Measurements from ENCODE around the gene HOXB13. TPM values are rescaled to one million over a fixed set of nuclear protein-coding genes. Genes with fewer than 3 reads are reported as not detected.

Gene HOXB13
- total RNA-seq, 1 donor from 2014 or later = 5.4 TPM

- peak overlapping the region in 1 of 2 donors; percentile 46 for H3K4me3 ChIP-seq
- H3K27me3 ChIP-seq = peaks cover 17% of the 10 kb centered on the region
- no peaks in the 10 kb centered on the region for H3K36me3 ChIP-seq
- intact Hi-C loops (cut with DNase I) = no loop called here
- H3K9me3 ChIP-seq = no peaks in the 10 kb centered on the region
- no peak for DNase-seq (ENCODE audit: extremely low spot score in 2 of 2)
- H3K4me1 ChIP-seq = peaks cover 45% of the 10 kb centered on the region
- TF ChIP-seq CTCF (IDR thresholded peaks at IDR 0.05) = no peak
- TF ChIP-seq POLR2A (IDR thresholded peaks at IDR 0.05) = no peak
- no peak for TF ChIP-seq POLR2AphosphoS5 (IDR thresholded peaks at IDR 0.05; ENCODE audit: insufficient read depth in 1 of 2, low read depth in 1 of 2)
- H3K27ac ChIP-seq = peak overlapping the region; percentile 70
Observed at GRCh38 chr17:48720266-48721008, 8.1 kb downstream of the HOXB13 start.

- DNase-seq (ENCODE audit: extremely low spot score in 2 of 2) = no peak
- H3K4me3 ChIP-seq = peak overlapping the region in 1 of 2 donors; percentile 46
- TF ChIP-seq POLR2AphosphoS5 (IDR thresholded peaks at IDR 0.05; ENCODE audit: insufficient read depth in 1 of 2, low read depth in 1 of 2) (peak in 1 of 2 donors; percentile 22), POLR2A (IDR thresholded peaks at IDR 0.05) (no peak)
- H3K4me1 ChIP-seq = peaks cover 38% of the 10 kb centered on the region
- intact Hi-C loops (cut with DNase I) = no loop called here
- H3K27me3 ChIP-seq = peaks cover 17% of the 10 kb centered on the region
- peak overlapping the region; percentile 70 for H3K27ac ChIP-seq
- H3K9me3 ChIP-seq = no peaks in the 10 kb centered on the region
- no peaks in the 10 kb centered on the region for H3K36me3 ChIP-seq
Observed at GRCh38 chr17:48719642-48720265, 8.8 kb downstream of the HOXB13 start.

- intact Hi-C loops (cut with DNase I) = no loop called here
- DNase-seq (ENCODE audit: extremely low spot score in 2 of 2) = no peak
- peaks cover 31% of the 10 kb centered on the region for H3K4me1 ChIP-seq
- H3K36me3 ChIP-seq = no peaks in the 10 kb centered on the region
- no peaks in the 10 kb centered on the region for H3K9me3 ChIP-seq
- H3K27ac ChIP-seq = peak overlapping the region; percentile 70
- peak overlapping the region; percentile 34 to 46 for H3K4me3 ChIP-seq
- H3K27me3 ChIP-seq = peaks cover 17% of the 10 kb centered on the region
- TF ChIP-seq CTCF (IDR thresholded peaks at IDR 0.05) (no peak), POLR2AphosphoS5 (IDR thresholded peaks at IDR 0.05; ENCODE audit: insufficient read depth in 1 of 2, low read depth in 1 of 2) (no peak), POLR2A (IDR thresholded peaks at IDR 0.05) (no peak)
Observed at GRCh38 chr17:48718761-48719641, 9.5 kb downstream of the HOXB13 start.

DNA sequence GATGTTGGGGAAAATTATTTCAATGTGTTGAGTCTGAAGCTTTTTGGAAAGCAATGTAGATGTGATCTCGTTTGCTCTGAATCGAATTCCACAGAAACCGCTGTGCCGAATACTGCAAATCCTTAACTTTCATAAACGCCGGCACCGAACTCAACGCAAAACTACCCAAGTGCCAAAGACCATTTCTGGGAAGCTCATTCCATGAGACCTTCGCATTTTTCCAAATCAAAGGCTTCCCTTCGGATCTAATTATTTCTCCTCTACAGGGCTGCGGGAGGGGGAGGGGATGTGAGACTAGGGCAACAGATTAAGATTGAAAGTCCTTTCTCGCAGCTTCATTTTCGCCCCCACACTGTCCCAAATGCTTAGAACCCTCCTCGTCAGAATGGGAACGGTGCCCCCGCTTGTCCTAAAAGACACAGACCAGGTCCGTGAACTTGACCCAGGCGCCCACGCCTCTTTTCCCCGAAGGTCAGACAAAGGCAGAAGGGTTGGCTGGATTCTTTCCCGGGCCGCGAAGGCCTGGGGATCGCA is 10.3 kb downstream of the HOXB13 start:
- Histone ChIP-seq H3K9me3 (no peaks in the 10 kb centered on the region), H3K4me3 (peak overlapping the region in 1 of 2 donors; percentile 46), H3K36me3 (no peaks in the 10 kb centered on the region), H3K27me3 (peaks cover 14% of the 10 kb centered on the region), H3K27ac (peak overlapping the region; percentile 70), H3K4me1 (peaks cover 23% of the 10 kb centered on the region)
- intact Hi-C loops (cut with DNase I) = no loop called here
- no peak for TF ChIP-seq POLR2A (IDR thresholded peaks at IDR 0.05)
- no peak for TF ChIP-seq CTCF (IDR thresholded peaks at IDR 0.05)
- TF ChIP-seq POLR2AphosphoS5 (IDR thresholded peaks at IDR 0.05; ENCODE audit: insufficient read depth in 1 of 2, low read depth in 1 of 2) = no peak
- no peak for DNase-seq (ENCODE audit: extremely low spot score in 2 of 2)
